Sigmoid colon (tissue), 7 donors: ENCODE measurements around the gene ASB8. TPM values are rescaled to one million over a fixed set of nuclear protein-coding genes. Genes with fewer than 3 reads are reported as not detected.
"Not testable (repeated sequence)": the region's sequence is repeated elsewhere in the genome, so short reads cannot be mapped to it uniquely, and the experiment has no call there.

Experiments
- DNase-seq: peaks from one replicate; pipeline ENCODE4 v3.0.0-alpha.2; 2019
- H3K27ac ChIP-seq, 4 donors: fragments of 200-600 bp; sonication (generic); one replicate each; pipeline ENCODE4 v1.5.1; 2016 to 2019; ENCODE audit warnings: mild to moderate bottlenecking in 1 of 4
- H3K27me3 ChIP-seq, 3 donors: fragments of 200-600 bp; sonication (generic); one replicate each; pipeline ENCODE4 v1.5.1; 2019; ENCODE audit warnings: mild to moderate bottlenecking in 1 of 3
- H3K36me3 ChIP-seq, 4 donors: fragments of 200-600 bp; sonication (generic); one replicate each; pipeline ENCODE4 v1.5.1; 2016 to 2019
- H3K4me1 ChIP-seq, 4 donors: fragments of 200-600 bp; sonication (generic); one replicate each; pipeline ENCODE4 v1.5.1; 2017 to 2019
- H3K4me3 ChIP-seq, 4 donors: fragments of 200-600 bp; sonication (generic); one replicate each; pipeline ENCODE4 v1.5.1; 2017 to 2019; ENCODE audit warnings: mild to moderate bottlenecking in 2 of 4, moderate library complexity in 1 of 4
- H3K9me3 ChIP-seq, 4 donors: fragments of 200-600 bp in 3 of 4; sonication (generic) in 3 of 4; one replicate each; pipeline versions ENCODE4 v1.5.1 to v1.6.1; 2013 to 2019
- EP300 ChIP-seq, 4 donors: sonication (generic); formaldehyde crosslinking; IDR thresholded peaks; one replicate each; pipeline ENCODE4 v1.6.1; 2017; ENCODE audit warnings: antibody characterized with exemption in 4 of 4
- POLR2A ChIP-seq, 2 donors: fragments of 450-650 bp; IDR thresholded peaks; one replicate each; pipeline ENCODE4 v1.6.1; 2016; ENCODE audit warnings: antibody characterized with exemption in 2 of 2, mild to moderate bottlenecking in 2 of 2, moderate library complexity in 2 of 2
- POLR2AphosphoS5 ChIP-seq, 4 donors: sonication (generic); formaldehyde crosslinking; IDR thresholded peaks; one replicate each; pipeline ENCODE4 v1.6.1; 2017; ENCODE audit warnings: antibody characterized with exemption in 4 of 4
- WGBS, 2 donors: extraction: QIAGEN DNeasy Blood & Tissue Kit; methylation state at CpG; one replicate each; pipeline ENCODE4 v1.1.7; 2013; 5-methylcytosine and 5-hydroxymethylcytosine counted together
- intact Hi-C: fragments of 100-400 bp; cut with DNase I; formaldehyde crosslinking; loops from one replicate; pipeline ENCODE4 v1.15.1; 2023
- polyA plus RNA-seq, 3 donors: library from polyadenylated mRNA; stranded (reverse); fragments of 200-250 nt; gene quantifications; one replicate each; pipeline ENCODE4 v1.2.3, GENCODE V29; 2013
- total RNA-seq, 4 donors: library from RNA; depleted of rRNA; stranded (reverse); fragments of >200 nt; gene quantifications; one replicate each; pipeline ENCODE4 v1.1.0, GENCODE V29; 2016
- TF ChIP-seq, protein P1 (sequence below), 4 experiments: fragments of 450-650 bp in 3 of 4; fragments of 200-600 bp in 1 of 4; IDR thresholded peaks; one replicate each; pipeline ENCODE4 v1.5.1; 2016 to 2019; ENCODE audit warnings: antibody characterized with exemption in 4 of 4, mild to moderate bottlenecking in 3 of 4, moderate library complexity in 2 of 4
- donor health status: healthy with polysubstance abuse.
- donor health status: Bipolar disorder and iron deficiency.
- donor health status: healthy.

ASB8 gene
- total and polyA plus RNA-seq, 7 donors, result 20.6 to 64.3 (median 35.6) TPM

DNA sequence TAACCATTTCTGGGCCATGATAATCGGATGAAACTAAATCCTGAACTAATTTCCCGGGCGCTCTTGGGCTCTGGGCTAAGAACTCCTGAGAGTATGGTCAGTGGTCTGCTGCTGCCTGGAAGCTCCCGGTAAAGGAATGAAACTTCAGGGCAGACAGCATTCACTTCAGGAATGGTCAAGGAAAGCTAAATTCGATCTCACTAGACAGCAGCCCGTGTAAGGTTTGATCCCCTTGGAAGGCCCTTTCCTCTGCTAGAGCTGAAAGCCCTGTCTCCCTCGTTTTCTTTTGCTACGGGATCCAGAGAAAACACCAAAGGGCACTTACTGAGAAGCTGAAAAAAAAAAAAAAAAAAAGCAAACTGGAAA lies 680 bp downstream of the ASB8 start:
- Histone ChIP-seq H3K36me3 (peaks cover 9 to 22% (median 11%) of the 10 kb centered on the region in 4 donors), H3K9me3 (no peaks in the 10 kb centered on the region), H3K4me3 (peak overlapping the region; percentile 74 to 94 (median 89)), H3K27ac (peak overlapping the region; percentile 84 to 90 (median 89)), H3K27me3 (no peaks in the 10 kb centered on the region), H3K4me1 (peaks cover 0 to 23% (median 10%) of the 10 kb centered on the region in 4 donors)
- WGBS, 2 donors, result 23 to 30% methylated on average over 8 of the region's 8 CpGs
- TF ChIP-seq, protein P1, sequence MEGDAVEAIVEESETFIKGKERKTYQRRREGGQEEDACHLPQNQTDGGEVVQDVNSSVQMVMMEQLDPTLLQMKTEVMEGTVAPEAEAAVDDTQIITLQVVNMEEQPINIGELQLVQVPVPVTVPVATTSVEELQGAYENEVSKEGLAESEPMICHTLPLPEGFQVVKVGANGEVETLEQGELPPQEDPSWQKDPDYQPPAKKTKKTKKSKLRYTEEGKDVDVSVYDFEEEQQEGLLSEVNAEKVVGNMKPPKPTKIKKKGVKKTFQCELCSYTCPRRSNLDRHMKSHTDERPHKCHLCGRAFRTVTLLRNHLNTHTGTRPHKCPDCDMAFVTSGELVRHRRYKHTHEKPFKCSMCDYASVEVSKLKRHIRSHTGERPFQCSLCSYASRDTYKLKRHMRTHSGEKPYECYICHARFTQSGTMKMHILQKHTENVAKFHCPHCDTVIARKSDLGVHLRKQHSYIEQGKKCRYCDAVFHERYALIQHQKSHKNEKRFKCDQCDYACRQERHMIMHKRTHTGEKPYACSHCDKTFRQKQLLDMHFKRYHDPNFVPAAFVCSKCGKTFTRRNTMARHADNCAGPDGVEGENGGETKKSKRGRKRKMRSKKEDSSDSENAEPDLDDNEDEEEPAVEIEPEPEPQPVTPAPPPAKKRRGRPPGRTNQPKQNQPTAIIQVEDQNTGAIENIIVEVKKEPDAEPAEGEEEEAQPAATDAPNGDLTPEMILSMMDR (IDR thresholded peaks at IDR 0.05), result no peak
- TF ChIP-seq POLR2AphosphoS5 (IDR thresholded peaks at IDR 0.05) (no peak), POLR2A (IDR thresholded peaks at IDR 0.05) (no peak), EP300 (IDR thresholded peaks at IDR 0.05) (no peak)
- no peak for DNase-seq
- intact Hi-C loops, result loop anchor here (1.0 to 5.0 kb wide), 2 partner anchors 41 to 51 kb away; no protein-coding TSS in a partner anchor

DNA sequence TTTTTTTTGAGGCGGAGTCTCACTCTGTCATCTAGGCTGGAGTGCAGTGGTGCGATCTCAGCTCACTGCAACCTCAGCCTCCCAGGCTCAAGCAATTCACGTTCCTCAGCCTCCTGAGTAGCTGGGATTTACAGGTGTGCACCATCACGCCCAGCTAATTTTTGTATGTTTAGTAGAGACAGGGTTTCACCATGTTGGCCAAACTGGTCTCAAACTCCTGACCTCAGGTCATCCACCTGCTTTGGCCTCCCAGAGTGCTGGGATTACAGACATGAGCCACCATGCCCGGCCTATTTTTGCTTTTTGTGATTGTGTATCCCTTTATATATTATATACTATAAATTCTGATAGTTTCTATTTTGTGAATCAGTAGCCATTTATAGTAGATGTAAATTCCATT lies 1.5 kb downstream of the ASB8 start:
- H3K4me3 ChIP-seq, H3K27ac ChIP-seq, H3K9me3 ChIP-seq, DNase-seq, H3K27me3 ChIP-seq: not testable (repeated sequence)
- 97% methylated on average over 5 of the region's 5 CpGs for WGBS, 2 donors
- Histone ChIP-seq H3K4me1 (peaks cover 0 to 23% (median 10%) of the 10 kb centered on the region in 4 donors), H3K36me3 (peaks cover 10 to 30% (median 20%) of the 10 kb centered on the region in 4 donors)
- intact Hi-C loops, result loop anchor here (5.0 kb wide), 1 partner anchor 42 kb away; no protein-coding TSS in a partner anchor

DNA sequence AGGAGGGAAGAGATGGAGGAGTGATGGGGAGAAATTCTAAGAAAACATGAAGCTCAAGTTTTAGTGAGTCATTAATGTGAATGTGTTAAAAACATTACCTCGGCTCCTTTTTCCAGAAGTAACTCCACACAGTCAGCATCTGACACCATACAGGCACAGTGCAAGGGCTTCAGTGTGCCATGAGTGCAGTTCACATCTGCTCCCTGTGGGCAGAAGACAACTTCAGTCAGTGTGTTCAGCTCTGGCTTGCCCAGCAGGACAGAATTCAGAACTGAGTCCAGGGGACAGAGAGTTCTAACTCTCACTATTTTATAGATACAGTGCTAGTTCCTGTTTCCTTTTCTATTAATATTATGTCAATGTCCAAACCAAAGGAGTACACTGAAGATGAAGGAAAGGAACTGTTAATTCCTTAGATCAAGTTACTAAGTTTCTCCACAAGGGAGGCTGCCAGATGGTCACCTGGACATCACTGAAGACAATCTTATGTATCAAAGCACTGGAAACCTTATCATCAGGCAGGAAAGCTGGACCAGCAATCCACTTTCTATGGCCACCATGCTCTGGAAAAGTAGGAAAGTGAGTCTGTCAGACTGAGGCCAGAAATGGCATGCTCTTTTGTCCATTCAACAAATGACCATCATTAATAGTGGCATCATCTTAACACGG lies 6.1 kb downstream of the ASB8 start:
- no peak for DNase-seq
- no peaks in the 10 kb centered on the region for H3K27me3 ChIP-seq
- H3K4me1 ChIP-seq, result peaks cover 0 to 13% (median 3%) of the 10 kb centered on the region in 4 donors
- WGBS, 2 donors, result 75 to 85% methylated on average over 2 of the region's 2 CpGs
- peaks cover 30 to 76% (median 48%) of the 10 kb centered on the region in 4 donors for H3K36me3 ChIP-seq
- TF ChIP-seq, protein P1 (IDR thresholded peaks at IDR 0.05), result no peak
- no peak for TF ChIP-seq POLR2AphosphoS5 (IDR thresholded peaks at IDR 0.05)
- no peak overlapping the region for H3K4me3 ChIP-seq
- no peaks in the 10 kb centered on the region for H3K9me3 ChIP-seq
- intact Hi-C loops, result no loop called here
- H3K27ac ChIP-seq, result no peak overlapping the region

DNA sequence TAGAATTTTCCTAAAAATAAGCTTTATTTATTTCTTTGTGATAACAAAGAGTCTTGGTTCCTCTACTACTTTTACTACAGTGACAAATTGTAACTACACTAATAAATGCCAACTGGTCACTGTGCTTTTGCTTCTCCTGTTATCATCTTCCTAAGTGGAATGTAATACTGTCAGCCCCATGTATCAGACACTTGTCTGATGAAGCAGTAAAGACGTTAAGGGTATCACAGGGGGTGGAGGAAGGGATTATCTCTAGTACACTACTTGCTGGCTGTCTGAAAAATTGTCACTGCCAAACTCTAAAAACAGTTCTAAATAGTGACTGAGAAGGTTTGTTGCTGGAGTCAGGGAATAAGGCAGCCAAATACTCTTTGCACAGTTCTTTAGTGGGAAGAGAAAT lies 11.3 kb downstream of the ASB8 start:
- TF ChIP-seq, protein P1 (IDR thresholded peaks at IDR 0.05), result no peak
- TF ChIP-seq POLR2A (IDR thresholded peaks at IDR 0.05), result no peak
- TF ChIP-seq POLR2AphosphoS5 (IDR thresholded peaks at IDR 0.05), result no peak
- no peak for TF ChIP-seq EP300 (IDR thresholded peaks at IDR 0.05)
- no peaks in the 10 kb centered on the region for H3K9me3 ChIP-seq
- no peak overlapping the region for H3K27ac ChIP-seq
- no peak overlapping the region for H3K4me3 ChIP-seq
- DNase-seq, result no peak
- H3K27me3 ChIP-seq, result no peaks in the 10 kb centered on the region
- WGBS, 2 donors, result 61 to 85% methylated on average over 1 of the region's 1 CpG
- H3K4me1 ChIP-seq, result no peaks in the 10 kb centered on the region
- intact Hi-C loops, result no loop called here
- H3K36me3 ChIP-seq, result peaks cover 39 to 100% (median 58%) of the 10 kb centered on the region in 4 donors

DNA sequence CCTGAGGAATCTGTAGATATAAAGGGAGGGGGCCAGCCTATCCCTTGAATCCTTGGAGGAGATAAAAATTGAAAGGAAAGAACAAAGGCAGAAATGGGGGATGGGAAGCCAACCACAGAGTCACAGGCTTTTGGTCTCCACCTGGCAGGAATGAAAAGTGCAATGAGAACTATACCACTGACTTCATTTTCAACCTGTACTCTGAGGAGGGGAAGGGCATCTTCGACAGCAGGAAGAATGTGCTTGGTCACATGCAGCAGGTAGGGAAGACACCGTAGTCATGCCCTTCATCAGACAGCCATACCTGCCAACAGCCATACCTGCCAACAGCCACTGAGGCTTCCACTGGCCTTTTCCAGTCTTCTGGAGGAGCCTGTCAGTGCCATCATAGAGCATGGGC lies 13.4 kb downstream of the ASB8 start:
- no peak for DNase-seq
- Histone ChIP-seq H3K9me3 (no peaks in the 10 kb centered on the region), H3K4me3 (no peak overlapping the region), H3K4me1 (no peaks in the 10 kb centered on the region), H3K27me3 (no peaks in the 10 kb centered on the region), H3K36me3 (peaks cover 20 to 100% (median 50%) of the 10 kb centered on the region in 4 donors), H3K27ac (no peak overlapping the region)
- TF ChIP-seq EP300 (IDR thresholded peaks at IDR 0.05) (no peak), POLR2A (IDR thresholded peaks at IDR 0.05) (no peak), POLR2AphosphoS5 (IDR thresholded peaks at IDR 0.05) (no peak)
- TF ChIP-seq, protein P1 (IDR thresholded peaks at IDR 0.05), result no peak
- WGBS, 2 donors, result 86 to 93% methylated on average over 2 of the region's 2 CpGs
- intact Hi-C loops, result no loop called here
